Activated CD8-positive, alpha-beta memory T cell treated with anti-CD3 and anti-CD28 coated beads for 48 hours (primary cell): Measurements from ENCODE around the gene DBNL.
"Not testable (repeated sequence)": the region's sequence is repeated elsewhere in the genome, so short reads cannot be mapped to it uniquely, and the experiment has no call there.

ENCODE experiments used
- DNase-seq, 3 experiments: peaks; one replicate each; pipeline ENCODE4 v3.0.0-alpha.2; 2020; ENCODE audit warnings: low read depth in 2 of 3, low spot score in 2 of 3

DBNL gene

DNA sequence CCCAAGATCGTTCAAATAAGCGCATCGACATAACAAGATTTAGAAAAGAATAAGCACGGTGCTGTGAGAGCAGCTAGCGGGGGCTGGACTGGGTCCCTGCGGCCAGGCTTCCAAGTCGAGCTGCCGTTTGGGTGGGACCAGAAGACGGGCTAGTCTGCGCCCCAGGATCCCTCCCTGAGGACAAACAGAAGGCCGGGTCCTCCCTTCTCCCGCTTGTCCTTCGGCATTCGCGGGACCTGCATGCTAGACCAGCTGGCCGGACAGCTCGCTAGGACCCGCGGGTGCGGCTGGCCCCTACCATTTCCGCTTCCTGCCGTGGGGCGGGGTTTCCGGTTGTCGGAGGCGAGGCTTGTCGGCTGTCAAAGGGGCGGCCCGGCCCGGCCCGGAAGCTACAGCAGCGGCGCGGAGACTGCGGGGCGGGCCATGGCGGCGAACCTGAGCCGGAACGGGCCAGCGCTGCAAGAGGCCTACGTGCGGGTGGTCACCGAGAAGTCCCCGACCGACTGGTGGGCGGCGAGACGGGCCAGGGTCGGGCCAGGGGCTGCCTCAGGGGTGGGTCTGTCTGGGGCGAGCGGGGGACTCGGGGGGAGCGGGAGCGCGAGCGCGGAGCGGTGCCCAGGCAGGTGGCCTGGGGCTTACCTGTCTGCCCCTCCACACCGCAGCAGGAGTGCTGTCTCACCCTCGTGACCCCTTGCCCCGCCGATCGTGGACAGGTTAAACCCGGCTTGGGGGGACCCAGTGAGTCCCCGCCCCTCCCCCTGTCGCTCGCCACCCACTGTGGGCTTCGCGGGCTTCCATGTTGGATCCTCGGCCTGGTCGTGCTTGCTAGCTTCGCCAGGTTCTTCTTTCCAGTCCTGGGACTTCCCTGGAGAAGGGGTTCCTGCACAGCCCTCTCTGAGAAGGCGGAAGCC is at the start of gene DBNL:
Gene DBNL (plus strand): TSS at position 388 of the 911 bp plus-strand sequence. CDS start 36 bp downstream, at position 424.
- DNase-seq, result peak; percentile 81 to 90 (median 83)

DNA sequence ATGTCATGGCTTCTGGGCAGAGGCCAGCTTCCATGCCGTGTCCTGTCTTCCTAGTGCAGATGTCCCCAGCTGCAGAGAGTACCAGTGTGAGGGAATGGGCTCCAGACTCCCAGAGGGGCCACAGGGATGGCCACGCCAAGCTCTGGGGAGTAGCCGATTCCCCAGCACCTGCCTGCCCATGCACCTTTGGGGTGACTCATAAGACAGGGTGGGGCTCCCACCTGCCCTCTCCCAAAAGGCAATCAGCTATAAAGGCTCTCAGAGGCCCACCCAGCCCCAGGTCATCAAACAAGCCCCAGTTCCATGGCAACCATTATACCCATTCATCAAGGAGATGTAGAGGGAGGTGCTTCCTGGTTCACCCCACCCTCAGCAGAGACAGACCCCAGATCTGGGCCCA is 47.0 kb upstream of the DBNL start, which contains the start of gene SPDYE1:
Gene SPDYE1 (plus strand): TSS at position 366 of the 400 bp plus-strand sequence. CDS start 2,053 bp downstream, outside the sequence.
- not testable (repeated sequence) for DNase-seq

DNA sequence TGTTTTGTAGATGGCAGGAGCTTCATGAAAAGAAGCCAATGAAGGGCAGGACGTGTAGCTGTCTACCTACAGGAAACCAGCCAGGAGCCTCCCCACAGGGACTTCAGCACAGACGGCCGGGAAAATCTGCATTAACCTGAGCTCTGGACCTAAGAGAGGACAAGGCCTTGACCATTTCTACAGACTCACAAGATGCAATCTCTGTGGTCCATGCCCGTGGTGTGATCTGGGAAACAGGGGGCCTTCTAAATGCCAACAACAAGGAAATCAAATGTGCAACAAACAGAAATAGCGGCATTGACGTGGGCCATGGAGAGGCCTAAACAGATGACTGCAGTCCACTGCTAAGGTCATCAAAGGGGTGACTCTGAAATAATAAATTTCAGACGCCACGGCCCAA is 32.4 kb upstream of the DBNL start:
- DNase-seq, result not testable (repeated sequence)

DNA sequence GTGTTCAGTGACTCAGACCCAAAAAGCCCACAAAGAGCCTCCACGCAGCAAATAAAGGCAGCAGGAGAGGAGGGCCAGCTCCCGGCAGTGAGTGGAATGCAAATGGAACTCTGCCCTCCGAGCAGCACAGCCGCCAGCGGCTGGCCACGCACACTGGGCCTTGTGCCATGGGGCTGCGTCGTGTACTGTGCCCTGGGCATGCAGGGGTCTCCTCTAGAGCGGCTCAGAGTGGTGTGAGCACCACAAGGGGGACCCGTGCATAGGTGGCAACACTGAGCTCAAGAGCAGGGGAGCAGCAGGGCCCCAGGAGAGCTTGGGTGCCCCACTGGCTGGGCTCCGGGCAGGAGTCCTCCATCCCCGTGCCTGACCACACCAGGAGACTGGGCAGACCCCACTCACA is 29.4 kb upstream of the DBNL start:
- not testable (repeated sequence) for DNase-seq

DNA sequence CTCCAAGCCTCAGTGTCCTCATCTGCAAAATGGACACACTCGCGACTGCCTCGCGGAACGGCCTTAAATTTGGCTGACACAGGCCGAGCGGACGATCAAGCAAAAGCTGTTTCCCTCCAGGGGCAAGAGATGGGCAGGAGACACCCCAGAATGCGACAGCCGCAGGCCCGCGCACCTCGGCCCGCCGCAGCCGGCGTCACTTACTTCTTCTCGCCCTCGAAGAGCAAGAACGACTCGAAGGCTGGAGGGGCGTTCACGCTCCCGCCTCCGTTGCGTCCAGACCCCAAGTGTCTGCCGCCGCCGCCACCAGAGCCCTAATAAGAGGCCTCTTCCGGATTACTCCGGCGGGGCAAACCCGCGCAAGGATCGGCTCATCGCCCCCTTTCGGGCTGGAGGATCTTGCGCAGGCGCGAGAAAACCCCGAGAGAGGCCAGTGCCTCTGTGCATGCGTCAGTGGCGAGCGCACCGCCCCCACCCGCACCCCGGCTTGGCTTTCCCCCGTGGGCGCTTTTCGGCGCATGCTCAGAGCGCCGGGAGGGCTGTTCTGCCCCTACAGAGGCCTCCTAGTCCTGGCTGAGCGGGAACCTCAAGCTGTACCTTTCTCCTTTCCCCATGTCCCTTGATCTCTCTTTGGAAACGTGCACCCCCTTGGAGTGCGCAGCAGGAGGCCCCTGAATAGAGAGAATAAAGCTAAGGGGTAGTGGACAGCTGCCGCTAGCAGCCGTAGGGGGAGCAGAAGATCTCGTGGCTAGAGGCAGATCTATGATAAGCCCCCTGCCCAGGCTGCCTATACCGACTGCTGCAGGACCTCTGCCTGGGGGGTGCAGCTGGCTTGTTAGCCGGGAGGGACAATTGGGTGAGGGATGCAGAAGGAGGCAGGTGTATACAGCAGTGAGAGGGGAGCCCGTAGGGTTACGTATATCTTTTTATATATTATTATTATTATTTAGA is 25.4 kb upstream of the DBNL start:
- DNase-seq, result peak; percentile 92 to 98 (median 96)

DNA sequence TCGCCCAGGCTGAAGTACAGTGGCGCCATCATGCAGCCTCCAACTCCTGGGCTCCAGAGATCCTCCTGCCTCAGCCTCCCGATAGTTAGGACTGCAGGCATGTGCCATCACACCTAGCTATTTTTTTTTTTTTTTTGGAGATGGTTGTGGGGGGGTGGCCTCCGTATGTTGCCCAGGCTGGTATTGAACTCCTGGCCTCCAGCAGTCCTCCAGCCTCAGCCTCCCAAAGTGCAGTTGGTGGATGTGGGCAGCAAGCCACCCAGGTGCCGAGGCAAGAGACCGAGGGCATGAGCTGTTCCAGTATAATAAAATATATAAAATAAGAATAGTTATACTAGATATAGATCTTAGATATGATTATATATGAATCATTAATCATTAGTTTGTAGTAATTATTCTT is 24.7 kb upstream of the DBNL start:
- not testable (repeated sequence) for DNase-seq

DNA sequence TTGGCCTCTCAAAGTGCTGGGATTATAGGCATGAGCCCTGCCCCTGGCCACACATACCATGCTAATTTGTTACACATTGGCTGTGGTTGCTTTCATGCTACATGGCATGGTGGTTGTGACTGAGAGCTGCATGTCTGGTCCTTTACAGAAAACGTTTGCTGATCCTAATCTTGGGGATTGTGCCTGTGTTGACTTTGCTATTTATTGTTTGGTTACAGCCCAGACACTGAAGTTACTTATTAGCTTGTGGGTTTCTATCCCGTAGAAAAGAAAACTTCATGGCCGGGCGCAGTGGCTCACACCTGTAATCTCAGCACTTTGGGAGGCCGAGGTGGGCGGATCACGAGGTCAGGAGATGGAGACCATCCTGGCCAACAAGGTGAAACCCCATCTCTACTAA is 22.4 kb upstream of the DBNL start:
- not testable (repeated sequence) for DNase-seq

DNA sequence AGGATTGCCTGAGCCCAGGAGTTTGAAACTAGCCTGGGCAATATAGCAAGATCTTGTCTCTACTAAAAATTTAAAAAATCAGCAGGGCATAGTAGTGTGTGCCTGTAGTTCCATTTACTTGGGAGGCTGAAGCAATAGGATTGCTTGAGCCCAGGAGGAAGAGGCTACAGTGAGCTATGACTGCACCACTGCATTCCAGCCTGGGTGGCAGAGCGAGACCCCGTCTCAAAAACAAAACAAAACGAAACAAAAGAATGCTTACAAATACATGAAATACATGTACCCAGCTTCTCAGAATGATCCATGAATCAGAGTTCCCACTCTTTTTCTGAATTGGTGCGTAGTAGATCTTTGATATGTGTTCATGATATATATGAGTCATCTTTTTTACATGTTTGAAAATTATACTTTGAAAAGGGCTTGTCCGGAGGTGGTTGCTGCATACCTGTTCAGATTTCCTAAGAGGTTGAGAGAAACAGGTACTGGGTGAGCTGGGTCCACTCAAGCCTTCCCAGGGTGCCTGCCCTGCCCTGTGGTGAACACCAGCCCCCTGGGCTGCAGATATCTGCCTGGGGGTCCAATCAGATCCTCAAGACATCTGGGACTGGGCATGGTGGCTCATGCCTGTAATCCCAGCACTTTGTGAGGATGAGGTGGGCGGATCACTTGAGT is 21.6 kb upstream of the DBNL start:
- not testable (repeated sequence) for DNase-seq

DNA sequence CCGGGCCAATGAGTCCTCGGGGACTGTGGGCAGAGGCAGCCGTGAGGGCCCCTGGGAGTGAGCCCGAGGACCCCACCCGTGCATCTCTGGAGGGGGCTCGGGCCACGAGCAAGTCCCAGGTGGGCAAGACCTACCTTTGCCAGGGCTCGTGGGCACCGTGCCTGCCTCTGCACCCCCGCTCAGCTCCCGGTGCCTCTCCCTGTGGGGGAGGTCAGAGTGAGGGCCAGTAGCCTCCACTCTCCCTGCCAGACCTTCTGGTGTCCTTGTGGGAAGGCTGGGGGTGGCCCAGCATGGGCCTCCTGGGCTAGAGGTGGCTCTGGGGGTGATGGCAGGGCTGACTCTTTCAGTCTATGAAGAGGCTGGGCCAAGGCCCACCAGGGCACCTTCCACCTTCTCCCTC is 15.1 kb upstream of the DBNL start:
- not testable (repeated sequence) for DNase-seq

DNA sequence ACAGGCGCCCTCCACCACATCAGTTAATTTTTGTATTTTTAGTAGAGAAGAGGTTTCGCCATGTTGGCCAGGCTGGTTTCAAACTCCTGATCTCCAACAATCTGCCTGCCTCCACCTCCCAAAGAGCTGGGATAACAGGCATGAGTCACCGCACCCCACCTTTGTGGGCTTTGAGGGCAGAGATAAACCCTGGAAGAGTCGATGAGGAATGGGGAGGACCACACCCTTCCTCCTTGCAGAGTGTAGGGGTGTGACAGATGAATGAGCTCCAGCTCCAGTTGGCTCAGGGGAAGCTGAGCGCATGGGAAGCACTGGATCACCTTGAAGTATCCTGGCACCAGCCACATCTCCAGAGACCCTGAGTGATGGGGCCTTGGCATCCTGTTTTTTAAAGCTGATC is 14.5 kb upstream of the DBNL start:
- DNase-seq, result not testable (repeated sequence)

DNA sequence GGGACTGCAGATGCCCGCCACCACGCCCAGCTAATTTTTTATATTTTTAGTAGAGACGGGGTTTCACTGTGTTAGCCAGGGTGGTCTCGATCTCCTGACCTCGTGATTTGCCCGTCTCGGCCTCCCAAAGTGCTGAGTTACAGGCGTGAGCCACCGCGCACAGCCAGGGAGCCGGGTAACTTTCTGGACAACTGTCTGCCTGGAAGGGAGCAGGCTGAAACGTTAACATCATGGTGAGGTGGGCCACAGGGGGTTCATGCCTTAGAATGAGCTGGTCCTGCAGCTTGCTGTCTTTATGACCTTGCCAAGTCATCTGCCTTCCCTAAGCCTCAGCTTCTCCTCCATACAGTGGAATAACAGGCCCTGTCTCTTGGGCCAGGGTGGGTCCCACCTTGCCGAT is 13.2 kb upstream of the DBNL start:
- DNase-seq, result not testable (repeated sequence)

DNA sequence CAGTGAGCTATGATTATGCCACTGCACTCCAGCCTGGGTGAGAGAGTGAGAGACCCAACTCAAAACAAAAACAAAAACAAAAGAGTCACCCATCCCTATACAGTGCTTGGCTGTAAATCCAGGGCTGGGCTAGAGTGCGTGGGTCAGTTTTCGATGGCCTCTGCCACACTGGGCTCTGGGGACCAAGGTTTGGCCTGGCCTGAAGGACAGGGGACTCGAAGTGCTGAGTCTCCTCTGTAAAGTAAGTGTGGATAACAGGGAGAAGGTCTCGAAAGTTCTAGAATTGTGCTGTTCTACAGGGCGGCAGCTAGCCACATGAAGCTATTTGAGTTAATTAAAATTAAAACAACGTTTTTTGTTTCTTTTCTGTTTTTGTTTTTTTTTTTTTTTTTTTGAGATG is 12.5 kb upstream of the DBNL start:
- not testable (repeated sequence) for DNase-seq

DNA sequence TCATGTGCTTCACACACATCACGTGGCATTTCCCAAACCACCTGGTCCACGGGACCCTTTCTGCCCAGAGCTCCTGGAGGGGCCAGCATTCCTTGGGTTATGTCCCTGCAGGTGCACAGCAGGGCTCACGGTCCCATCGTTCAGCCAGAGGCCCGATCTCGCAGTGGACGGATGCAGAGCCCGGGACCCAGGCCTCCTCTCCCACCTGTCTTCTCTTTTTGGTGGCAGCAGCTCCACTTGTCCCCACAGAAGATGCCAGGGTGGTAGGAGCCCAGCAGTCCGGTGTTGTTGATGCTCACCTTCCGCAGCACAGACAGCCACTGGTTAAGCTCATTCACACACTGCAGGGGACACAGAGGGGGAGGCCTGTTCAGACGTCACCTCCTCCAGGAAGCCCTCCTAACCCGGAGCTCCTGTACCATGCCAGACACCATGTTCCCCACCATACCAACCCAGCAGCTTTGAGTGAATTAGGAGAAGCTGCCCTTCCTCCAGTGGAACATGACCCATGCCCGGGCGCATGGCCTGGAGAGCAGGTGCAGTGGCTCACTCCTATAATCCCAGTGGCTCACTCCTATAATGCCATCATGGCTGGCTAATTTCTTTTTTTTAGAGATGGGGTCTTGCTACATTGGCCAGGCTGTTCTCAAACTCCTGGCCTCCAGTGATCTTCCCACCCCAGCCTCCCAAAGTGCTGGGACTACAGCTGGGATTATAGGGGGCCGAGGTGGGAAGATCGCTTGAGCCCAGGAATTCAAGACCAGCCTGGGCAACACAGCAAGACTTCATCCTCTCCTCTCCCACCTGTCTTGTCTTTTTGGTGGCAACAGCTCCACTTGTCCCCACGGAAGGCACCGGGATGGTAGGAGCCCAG is 10.3 kb upstream of the DBNL start:
- DNase-seq, result not testable (repeated sequence)

DNA sequence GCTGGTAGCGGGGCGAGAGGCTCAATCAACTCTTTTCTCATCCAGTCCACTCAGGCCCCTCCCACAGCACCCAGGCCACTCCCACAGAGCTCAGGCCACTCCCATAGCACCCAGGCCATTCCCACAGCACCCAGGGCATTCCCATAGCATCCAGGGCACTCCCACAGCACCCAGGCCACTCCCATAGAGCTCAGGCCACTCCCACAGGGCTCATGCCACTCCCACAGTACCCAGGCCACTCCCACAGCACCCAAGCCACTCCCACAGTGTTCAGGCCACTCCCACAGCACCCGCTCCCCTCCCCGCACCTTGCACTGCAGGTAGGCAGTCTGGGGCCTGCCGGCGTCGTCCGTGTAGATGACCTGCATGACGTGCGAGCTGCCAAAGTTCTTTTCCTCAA is 8.1 kb upstream of the DBNL start:
- not testable (repeated sequence) for DNase-seq

DNA sequence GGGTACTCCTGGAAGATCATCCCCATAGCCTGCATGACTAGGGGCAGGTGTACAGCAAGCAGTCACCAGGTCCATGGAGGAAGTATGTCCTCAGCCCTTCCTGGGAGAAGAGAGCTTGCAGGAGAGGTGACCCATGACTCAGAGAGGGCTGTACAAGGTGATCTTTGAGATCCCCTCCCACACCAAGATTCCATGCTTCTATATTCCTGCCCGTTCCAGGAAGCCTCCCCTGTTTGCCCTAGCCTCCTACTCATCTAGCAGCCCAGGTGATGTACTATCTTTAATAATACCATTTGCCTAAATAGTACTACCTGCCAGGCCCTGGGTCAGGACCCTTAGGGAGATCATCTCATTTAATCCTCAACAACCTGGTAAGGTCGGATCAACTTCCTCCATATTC is 6.6 kb upstream of the DBNL start:
- not testable (repeated sequence) for DNase-seq

DNA sequence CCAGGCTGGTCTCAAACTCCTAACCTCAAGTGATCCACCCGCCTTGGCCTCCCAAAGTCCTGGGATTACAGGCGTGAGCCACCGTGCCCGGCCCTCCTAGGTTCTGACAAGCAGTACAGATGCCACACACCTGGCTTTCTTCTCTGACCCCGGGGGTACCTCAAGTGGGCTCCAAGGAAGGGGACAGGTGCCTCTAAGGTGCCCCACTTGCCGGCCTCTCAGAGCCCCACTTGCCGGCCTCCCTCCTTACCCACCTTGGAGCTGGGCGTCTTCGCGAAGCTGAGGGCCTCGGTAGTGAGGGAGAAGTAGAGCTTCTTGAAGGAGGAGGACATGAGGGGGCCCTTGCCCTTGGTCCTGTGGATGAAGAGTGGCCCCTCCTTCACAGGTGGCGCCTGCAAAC is 5.9 kb upstream of the DBNL start:
- not testable (repeated sequence) for DNase-seq

DNA sequence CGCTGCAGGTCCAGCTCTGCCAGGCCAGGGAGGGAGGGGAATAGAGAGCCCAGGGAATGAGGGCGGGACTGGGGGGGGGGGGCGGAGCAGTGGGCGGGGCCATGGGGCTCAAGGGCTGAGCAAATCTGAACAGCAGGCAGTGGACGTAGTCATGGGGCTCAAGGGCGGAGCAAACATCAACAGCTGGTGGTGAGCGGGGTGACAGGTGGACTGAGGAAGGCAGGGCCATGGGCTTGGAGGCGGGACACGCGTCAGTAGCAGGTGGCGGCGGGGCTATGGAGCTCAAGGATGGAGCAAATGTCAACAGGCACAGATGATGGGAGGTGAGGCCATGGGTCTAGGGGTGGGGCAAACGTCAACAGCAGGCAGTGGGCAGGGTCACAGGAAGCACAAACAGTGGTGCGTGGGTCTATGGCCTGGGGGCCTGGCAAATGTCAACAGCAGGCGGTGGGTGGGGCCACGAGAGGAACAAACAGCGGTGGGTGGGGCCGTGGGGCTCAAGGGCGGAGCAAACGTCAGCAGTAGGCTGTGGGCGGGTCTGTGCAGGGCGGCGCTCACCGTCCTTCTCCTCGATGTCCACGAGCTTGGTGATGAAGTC is 5.4 kb upstream of the DBNL start:
- peak in 2 of 3 experiments; percentile 66 to 71 for DNase-seq

DNA sequence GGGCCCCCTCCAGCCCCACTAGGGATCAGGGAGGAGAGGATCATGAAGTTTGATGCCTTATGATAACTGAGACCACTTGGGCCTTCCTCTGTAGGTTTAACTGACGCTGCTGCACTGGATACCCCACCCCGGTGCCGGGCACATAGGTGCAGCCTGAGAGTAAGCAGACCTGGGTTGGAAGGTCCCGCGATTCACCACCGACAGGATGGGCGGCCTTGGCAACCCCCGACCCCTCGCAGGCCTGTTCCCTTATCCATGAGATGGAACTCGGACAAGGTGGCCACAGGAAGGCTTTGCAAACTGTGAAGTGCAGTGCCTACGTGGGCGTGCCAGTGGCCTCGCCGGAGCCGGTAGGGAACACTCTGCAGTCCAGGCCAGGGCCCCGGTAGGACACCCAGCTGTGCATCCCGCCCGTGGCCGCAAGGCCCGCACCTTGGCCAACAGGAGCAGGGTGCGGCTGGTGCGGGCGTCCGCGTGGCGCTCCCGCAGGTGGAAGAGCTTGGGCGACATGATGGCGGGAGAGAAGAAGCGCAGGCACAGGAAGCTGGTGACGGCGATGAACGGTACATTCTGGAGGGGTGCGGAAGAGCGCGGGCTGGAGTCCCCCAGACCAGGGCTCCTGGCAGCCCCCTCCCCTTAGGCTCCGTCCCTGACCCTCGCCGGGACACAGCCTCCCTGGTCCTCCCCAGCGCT is 4.6 kb upstream of the DBNL start:
- DNase-seq, result not testable (repeated sequence)

DNA sequence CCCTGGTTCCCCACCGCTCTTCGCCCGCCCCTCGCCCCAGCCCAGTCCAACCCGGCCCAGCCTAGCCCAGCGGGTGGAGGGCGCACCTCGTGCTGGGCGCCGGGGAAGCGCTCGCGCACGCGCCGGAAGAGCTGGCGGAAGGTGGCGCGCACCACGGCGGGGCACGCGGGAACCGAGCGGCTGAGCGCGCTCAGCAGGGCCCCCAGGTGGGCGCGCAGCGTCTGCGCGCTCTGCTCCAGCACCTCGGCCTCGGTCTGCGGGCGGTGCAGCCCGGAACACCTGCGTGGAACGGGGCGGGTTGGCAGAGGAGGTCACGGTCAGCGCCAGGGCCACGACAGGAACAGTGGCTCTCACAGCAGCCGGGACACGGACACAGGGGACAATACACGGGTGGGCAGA is 4.0 kb upstream of the DBNL start:
- not testable (repeated sequence) for DNase-seq
